Activated naive CD8-positive, alpha-beta T cell treated with anti-CD3 and anti-CD28 coated beads, Interleukin-2, amount 50 U/mL, for 24 hours (primary cell): ENCODE results near the gene CLTA.
"Not testable (repeated sequence)": the region's sequence is repeated elsewhere in the genome, so short reads cannot be mapped to it uniquely, and the experiment has no call there.

ENCODE experiments used
- ATAC-seq: fragments of 150-1000 bp; cut with Tn5 transposase; one replicate; pipeline ENCODE4 v1.10.0; 2021
- DNase-seq: peaks from one replicate; pipeline ENCODE4 v3.0.0; 2021
- H3K27ac Mint-ChIP-seq: one replicate; pipeline ENCODE4 v1.8.0; 2021; ENCODE audit warnings: mild to moderate bottlenecking, mixed read lengths
- H3K27me3 Mint-ChIP-seq: one replicate; pipeline ENCODE4 v1.8.0; 2021; ENCODE audit warnings: mixed read lengths
- H3K36me3 Mint-ChIP-seq: one replicate; pipeline ENCODE4 v1.8.0; 2021; ENCODE audit warnings: low read depth, mixed read lengths
- H3K4me1 Mint-ChIP-seq: one replicate; pipeline ENCODE4 v1.8.0; 2021; ENCODE audit warnings: mixed read lengths
- H3K4me3 Mint-ChIP-seq: one replicate; pipeline ENCODE4 v1.8.0; 2021; ENCODE audit warnings: mild to moderate bottlenecking, moderate library complexity, mixed read lengths
- H3K9me3 Mint-ChIP-seq: one replicate; pipeline ENCODE4 v1.8.0; 2021; ENCODE audit warnings: mixed read lengths

Gene CLTA

DNA sequence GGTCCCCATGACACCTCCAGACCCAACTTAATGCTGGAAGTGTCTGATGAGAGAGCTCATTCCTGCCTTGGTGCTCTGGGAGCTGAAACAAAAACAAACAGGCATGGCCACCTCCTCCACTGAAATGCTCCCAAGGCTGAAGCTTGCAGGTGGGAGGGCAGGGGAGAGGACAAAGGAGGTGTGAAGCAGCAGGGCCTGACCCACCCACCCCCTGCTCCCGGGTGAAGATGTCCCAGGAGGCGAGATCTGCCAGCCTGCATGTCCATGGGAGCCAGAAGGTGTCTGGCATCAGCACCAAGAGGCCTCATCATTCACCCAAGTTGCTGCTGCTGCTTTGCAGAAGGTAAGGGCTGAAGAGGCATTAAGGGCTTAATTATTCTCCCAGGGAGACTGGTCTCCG lies 25.7 kb upstream of the CLTA start:
- Mint-ChIP-seq H3K27ac (no peak overlapping the region), H3K4me3 (peak overlapping the region; percentile 16), H3K27me3 (no peaks in the 10 kb centered on the region)

DNA sequence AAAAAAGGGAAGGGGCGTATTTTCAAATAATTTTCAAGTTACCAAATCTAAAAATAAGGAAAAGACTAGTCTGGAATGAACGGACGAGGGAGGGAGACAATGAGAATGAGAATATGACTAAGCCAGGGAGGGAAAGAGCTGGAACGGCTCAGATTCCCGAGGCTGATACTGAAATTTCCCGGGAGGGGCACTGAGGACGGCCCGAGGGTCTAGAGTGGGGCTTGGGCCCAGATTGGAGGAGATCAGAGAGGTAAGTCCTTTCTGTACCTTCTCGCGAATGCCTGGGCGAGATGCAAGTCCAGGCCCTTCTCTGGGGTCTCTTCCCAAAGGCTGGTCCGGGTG lies 24.9 kb upstream of the CLTA start:
- H3K9me3 Mint-ChIP-seq = no peaks in the 10 kb centered on the region
- H3K27ac Mint-ChIP-seq = no peak overlapping the region
- no peaks in the 10 kb centered on the region for H3K27me3 Mint-ChIP-seq
- no peak for ATAC-seq
- DNase-seq = no peak
- H3K36me3 Mint-ChIP-seq = no peaks in the 10 kb centered on the region
- H3K4me1 Mint-ChIP-seq = peaks cover 6% of the 10 kb centered on the region
- no peak overlapping the region for H3K4me3 Mint-ChIP-seq

More for the DNA sequence above, 25.7 kb upstream of the CLTA start:
- DNase-seq = no peak
- ATAC-seq = no peak
- no peaks in the 10 kb centered on the region for H3K9me3 Mint-ChIP-seq
- peaks cover 2% of the 10 kb centered on the region for H3K36me3 Mint-ChIP-seq
- H3K4me1 Mint-ChIP-seq = peaks cover 10% of the 10 kb centered on the region

DNA sequence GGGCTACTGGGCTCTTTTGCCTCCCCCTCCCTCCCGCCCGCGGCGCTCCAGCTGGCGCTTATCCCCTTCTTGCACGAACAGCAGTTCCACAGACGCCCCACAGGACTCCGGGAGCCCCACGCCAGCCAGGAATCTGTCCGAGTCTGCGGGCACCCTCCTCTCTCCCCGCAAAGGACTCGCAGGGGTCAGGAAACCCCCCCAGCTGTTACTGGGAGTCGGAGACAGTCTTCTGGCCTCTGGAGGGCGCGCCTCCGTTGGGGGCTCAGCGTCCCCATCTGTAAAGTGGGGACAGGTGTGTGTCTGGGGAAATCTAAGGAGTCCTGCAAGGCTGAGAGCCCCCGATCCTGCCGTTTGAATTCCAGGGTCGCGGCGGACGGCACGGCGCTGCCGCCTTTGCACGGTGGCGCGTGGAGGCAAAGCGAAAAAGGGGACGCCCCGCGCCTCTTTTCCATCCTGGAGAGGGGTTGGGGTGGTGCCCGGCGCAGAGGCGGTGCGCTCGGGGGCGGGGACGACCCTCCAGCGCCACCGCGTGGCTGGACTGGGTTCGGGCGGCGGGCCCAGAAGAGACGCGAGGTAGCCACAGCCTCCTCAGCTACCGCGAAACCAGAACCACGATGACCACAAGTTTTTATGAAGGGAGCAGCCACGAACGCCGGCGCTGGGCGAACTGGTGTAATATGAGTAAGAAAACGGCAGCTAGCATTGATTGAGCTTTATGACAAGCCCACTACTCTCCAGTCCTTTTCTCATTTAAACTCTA lies 24.4 kb upstream of the CLTA start:
- no peaks in the 10 kb centered on the region for H3K27me3 Mint-ChIP-seq
- peak overlapping the region; percentile 77 for H3K27ac Mint-ChIP-seq
- H3K36me3 Mint-ChIP-seq = no peaks in the 10 kb centered on the region
- H3K9me3 Mint-ChIP-seq = no peaks in the 10 kb centered on the region
- peaks cover 6% of the 10 kb centered on the region for H3K4me1 Mint-ChIP-seq
- H3K4me3 Mint-ChIP-seq = peak overlapping the region; percentile 73
- DNase-seq (peak; percentile 90), ATAC-seq (peak; percentile 92)

DNA sequence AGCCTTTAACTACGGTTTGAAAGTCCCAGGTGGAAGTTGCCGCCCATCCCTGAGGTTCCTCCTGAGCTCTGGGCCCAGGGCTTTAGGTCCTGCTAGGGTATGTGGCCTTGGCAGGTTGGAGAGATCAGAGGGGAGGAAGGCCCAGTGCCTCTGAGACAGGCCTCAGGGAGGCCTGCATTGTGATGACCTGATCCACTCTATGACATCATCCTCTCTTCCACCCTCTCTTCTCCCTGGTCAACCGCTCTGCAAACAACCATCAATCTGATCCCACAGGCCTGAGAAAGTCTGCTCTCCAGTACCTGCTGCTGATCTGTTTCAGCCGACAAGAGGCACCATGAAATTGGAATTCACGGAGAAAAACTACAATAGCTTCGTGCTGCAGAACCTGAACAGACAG lies 21.6 kb upstream of the CLTA start, which contains the start of gene CCIN:
Gene CCIN, plus strand, starts transcription at position 223 of the 400 bp plus-strand sequence. Its CDS starts 115 bp downstream, at position 338.
- H3K27ac Mint-ChIP-seq = no peak within 1 kb of the TSS
- H3K27me3 Mint-ChIP-seq = no peaks in the 10 kb centered on the region

DNA sequence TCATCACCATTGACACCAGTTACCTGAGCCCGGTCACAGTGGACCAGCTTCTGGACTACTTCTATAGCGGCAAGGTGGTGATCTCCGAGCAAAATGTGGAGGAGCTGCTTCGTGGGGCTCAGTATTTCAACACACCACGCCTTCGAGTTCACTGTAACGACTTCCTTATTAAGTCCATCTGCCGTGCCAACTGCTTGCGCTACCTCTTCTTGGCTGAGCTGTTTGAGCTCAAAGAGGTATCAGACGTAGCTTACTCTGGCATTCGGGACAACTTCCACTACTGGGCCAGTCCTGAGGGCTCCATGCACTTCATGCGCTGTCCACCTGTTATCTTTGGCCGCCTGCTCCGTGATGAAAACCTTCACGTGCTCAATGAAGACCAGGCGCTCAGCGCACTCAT lies 21.0 kb upstream of the CLTA start:
- Mint-ChIP-seq H3K27me3 (no peaks in the 10 kb centered on the region), H3K4me1 (peaks cover 6% of the 10 kb centered on the region)

More for the DNA sequence above, 21.6 kb upstream of the CLTA start, which contains the start of gene CCIN:
- ATAC-seq = no peak
- H3K4me3 Mint-ChIP-seq = no peak within 1 kb of the TSS
- no peaks in the 10 kb centered on the region for H3K36me3 Mint-ChIP-seq
- no peaks in the 10 kb centered on the region for H3K9me3 Mint-ChIP-seq
- H3K4me1 Mint-ChIP-seq = peaks cover 6% of the 10 kb centered on the region
- no peak for DNase-seq

DNA sequence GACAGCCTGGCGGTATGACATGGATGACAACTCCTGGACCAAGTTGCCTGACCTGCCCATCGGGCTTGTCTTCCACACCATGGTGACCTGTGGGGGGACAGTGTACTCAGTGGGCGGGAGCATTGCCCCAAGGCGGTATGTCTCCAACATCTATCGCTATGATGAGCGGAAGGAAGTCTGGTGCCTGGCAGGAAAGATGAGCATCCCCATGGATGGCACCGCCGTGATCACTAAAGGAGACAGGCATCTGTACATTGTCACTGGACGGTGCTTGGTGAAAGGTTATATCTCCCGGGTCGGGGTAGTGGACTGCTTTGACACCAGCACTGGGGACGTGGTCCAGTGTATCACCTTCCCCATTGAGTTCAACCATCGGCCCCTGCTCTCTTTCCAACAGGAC lies 20.2 kb upstream of the CLTA start:
- DNase-seq (no peak), ATAC-seq (no peak)
- no peak overlapping the region for H3K27ac Mint-ChIP-seq
- peaks cover 5% of the 10 kb centered on the region for H3K4me1 Mint-ChIP-seq
- no peak overlapping the region for H3K4me3 Mint-ChIP-seq
- no peaks in the 10 kb centered on the region for H3K27me3 Mint-ChIP-seq
- H3K36me3 Mint-ChIP-seq = no peaks in the 10 kb centered on the region
- no peaks in the 10 kb centered on the region for H3K9me3 Mint-ChIP-seq

More for the DNA sequence above, 21.0 kb upstream of the CLTA start:
- Mint-ChIP-seq H3K9me3 (no peaks in the 10 kb centered on the region), H3K4me3 (no peak overlapping the region), H3K36me3 (no peaks in the 10 kb centered on the region), H3K27ac (no peak overlapping the region)
- no peak for ATAC-seq
- no peak for DNase-seq

DNA sequence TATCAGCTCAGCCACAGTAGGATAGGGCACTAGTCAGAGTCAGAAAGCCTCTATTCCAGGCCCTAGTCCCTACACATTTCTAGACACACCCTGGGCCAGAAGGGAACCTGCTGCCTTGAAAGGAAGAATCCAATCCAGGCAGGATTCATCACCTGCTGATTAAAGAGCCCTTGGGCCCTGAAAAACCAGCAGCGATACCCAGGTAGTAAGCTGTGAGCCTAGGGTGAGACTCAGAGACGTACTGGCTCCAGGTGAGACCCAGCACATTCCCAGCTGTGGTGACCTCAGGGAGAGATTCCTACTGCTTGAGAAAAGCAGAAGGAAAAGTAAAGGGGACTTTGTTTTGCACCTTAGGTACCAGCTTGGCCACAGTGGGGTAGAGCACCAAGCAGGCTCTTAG lies 16.9 kb upstream of the CLTA start:
- no peak overlapping the region for H3K27ac Mint-ChIP-seq
- H3K27me3 Mint-ChIP-seq = no peaks in the 10 kb centered on the region
- no peaks in the 10 kb centered on the region for H3K4me1 Mint-ChIP-seq
- H3K36me3 Mint-ChIP-seq = no peaks in the 10 kb centered on the region
- ATAC-seq (no peak), DNase-seq (no peak)
- no peaks in the 10 kb centered on the region for H3K9me3 Mint-ChIP-seq
- H3K4me3 Mint-ChIP-seq = no peak overlapping the region

DNA sequence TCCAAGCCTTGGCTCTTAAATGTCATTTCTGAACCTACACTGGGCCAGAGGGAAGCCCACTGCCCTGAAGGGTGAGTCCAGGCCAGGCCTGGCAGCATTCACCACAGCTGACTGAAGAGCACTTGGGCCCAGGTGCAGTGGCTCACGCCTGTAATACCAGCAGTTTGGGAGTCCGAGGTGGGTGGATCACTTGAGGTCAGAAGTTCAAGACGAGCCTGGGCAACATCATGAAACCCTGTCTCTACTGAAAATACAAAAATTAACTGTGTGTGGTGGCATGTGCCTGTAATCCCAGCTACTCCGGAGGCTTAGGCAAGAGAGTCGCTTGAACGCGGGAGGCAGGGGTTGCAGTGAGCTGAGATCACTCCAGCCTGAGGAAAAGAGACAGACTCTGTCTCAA lies 16.4 kb upstream of the CLTA start:
- ATAC-seq (no peak), DNase-seq (no peak)
- Mint-ChIP-seq H3K4me3 (no peak overlapping the region), H3K36me3 (no peaks in the 10 kb centered on the region), H3K27ac (no peak overlapping the region), H3K4me1 (no peaks in the 10 kb centered on the region), H3K9me3 (no peaks in the 10 kb centered on the region), H3K27me3 (no peaks in the 10 kb centered on the region)

DNA sequence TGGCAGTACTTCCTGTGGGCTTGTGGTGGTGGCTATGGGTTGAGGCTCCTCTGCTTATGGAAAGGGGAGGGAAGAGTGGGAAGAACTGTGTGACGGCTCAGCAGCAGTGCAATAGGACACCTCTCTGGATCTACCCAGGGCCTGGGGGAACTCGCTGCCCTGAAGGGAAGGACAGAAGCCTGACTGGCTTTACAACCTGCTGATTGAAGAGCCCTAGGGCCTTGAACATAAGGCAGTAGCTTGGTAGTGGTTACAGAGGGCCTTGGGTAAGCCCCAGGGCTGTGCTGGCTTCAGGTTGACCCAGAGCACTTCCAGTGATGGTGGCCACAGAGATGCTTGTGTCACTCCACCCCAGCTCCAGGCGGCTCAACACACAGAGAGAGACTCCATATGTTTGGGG lies 16.0 kb upstream of the CLTA start:
- DNase-seq (no peak), ATAC-seq (no peak)
- H3K27ac Mint-ChIP-seq = no peak overlapping the region
- H3K36me3 Mint-ChIP-seq = no peaks in the 10 kb centered on the region
- H3K4me3 Mint-ChIP-seq = no peak overlapping the region
- no peaks in the 10 kb centered on the region for H3K27me3 Mint-ChIP-seq
- no peaks in the 10 kb centered on the region for H3K9me3 Mint-ChIP-seq
- no peaks in the 10 kb centered on the region for H3K4me1 Mint-ChIP-seq

DNA sequence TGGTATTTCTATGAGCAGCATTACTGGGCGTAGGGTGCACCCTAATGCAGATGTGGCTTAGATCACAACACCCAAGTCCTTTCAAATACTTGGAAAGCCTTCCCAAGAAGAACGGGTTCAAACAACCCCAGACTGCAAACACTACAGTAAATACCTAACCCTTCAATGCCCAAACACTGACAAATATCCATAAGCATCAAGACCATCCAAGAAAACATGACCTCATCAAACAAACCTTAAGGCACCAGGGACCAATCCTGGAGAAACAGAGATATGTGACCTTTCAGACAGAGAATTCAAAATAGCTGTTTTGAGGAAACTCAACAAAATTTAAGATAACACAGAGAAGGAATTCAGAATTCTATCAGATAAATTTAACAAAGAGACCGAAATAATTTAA lies 15.5 kb upstream of the CLTA start:
- not testable (repeated sequence) for H3K27me3 Mint-ChIP-seq, H3K27ac Mint-ChIP-seq, DNase-seq

DNA sequence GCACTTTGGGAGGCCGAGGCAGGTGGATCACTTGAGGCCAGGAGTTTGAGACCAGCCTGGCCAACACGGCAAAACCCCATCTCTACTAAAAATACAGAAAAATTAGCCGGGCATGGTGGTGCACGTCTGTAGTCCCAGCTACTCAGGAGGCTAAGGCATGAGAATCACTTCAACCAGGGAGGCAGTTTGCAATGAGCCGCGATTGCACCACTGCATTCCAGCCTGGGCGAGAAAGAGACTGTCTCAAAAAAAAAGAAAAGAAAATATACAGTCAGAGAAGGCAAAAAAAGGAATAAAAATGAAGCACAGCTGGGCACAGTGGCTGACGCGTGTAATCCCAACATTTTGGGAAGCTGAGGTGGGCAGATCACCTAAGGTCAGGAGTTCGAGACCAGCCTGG lies 14.2 kb upstream of the CLTA start:
- ATAC-seq, H3K27ac Mint-ChIP-seq, DNase-seq, H3K36me3 Mint-ChIP-seq, H3K27me3 Mint-ChIP-seq, H3K4me3 Mint-ChIP-seq, H3K9me3 Mint-ChIP-seq, H3K4me1 Mint-ChIP-seq: not testable (repeated sequence)

More for the DNA sequence above, 15.5 kb upstream of the CLTA start:
- H3K4me3 Mint-ChIP-seq, H3K36me3 Mint-ChIP-seq, ATAC-seq, H3K4me1 Mint-ChIP-seq, H3K9me3 Mint-ChIP-seq: not testable (repeated sequence)

DNA sequence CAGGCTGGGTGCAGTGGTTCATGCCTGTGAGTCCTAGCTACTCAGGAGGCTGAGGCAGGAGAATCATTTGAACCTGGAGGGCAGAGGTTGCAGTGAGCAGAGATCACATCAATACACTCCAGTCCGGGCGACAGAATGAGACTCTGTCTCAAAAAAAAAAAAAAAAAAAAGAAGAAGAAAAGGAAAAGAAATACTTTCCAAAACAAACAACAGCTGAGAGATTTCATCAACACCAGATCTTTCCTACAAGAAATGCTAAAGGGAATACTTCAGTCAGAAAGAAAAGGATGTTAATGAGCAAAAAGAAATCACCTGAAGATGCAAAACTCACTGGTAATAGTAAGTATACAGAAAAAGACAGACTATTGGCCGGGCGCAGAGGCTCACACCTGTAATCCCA lies 13.2 kb upstream of the CLTA start:
- ATAC-seq = no peak
- H3K4me3 Mint-ChIP-seq = no peak overlapping the region

DNA sequence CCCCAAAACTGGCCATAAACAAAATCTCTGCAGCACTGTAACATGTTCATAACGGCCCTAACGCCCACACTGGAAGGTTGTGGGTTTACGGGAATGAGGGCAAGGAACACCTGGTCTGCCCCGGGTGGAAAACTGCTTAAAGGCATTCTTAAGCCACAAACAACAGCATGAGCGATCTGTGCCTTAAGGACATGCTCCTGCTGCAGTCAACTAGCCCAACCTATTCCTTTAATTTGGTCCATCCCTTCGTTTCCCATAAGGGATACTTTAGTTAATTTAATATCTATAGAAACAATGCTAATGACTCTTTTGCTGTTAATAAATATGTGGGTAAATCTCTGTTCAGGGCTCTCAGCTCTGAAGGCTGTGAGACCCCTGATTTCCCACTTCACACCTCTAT lies 10.5 kb upstream of the CLTA start:
- not testable (repeated sequence) for H3K36me3 Mint-ChIP-seq, DNase-seq, H3K4me3 Mint-ChIP-seq, H3K9me3 Mint-ChIP-seq, ATAC-seq, H3K27ac Mint-ChIP-seq, H3K4me1 Mint-ChIP-seq, H3K27me3 Mint-ChIP-seq

More for the DNA sequence above, 13.2 kb upstream of the CLTA start:
- Mint-ChIP-seq H3K4me1 (no peaks in the 10 kb centered on the region), H3K36me3 (no peaks in the 10 kb centered on the region), H3K27me3 (no peaks in the 10 kb centered on the region), H3K27ac (no peak overlapping the region), H3K9me3 (no peaks in the 10 kb centered on the region)
- no peak for DNase-seq

DNA sequence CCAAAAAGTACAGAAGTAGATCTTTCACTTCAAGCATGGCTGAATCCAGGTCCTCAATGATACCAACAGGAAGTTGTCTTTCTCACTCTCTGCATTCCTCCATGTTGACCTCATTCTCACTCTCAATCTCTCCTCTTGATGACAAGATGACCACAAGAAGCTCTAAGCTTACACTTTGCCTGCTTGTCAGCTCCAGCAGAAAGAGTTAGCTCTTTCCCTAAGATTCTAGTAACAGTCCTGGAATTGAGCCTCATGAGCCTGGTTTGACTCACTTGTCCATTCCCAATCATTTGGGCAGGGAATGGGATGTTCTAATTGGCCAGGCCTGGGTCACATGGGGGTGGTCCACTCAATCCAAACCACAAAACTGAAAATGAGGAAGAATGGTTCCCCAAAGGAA lies 3.3 kb upstream of the CLTA start:
- H3K27me3 Mint-ChIP-seq = peaks cover 6% of the 10 kb centered on the region
- ATAC-seq (no peak), DNase-seq (no peak)
- H3K4me1 Mint-ChIP-seq = peaks cover 19% of the 10 kb centered on the region
- H3K27ac Mint-ChIP-seq = no peak overlapping the region
- H3K36me3 Mint-ChIP-seq = peaks cover 4% of the 10 kb centered on the region
- H3K9me3 Mint-ChIP-seq = no peaks in the 10 kb centered on the region
- H3K4me3 Mint-ChIP-seq = no peak overlapping the region

DNA sequence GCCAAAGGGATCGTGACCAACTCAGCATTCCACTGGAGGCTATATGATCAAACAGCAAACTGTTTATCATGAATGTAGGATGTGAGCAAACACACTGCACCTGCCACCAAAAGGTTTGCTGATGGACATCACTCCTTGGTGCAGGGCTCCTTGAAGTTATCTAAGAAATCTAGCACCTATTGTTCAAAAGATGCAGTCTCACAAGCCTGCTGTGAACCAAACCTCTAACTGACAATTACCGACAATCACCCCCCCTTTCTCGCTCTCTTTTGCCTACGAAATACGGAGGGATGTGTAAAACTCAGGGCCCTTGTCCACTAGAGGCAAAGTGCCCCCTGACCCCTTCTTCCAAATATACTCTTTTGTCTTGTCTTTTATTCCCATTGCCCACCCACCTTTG lies 2.5 kb upstream of the CLTA start:
- H3K27me3 Mint-ChIP-seq = peaks cover 6% of the 10 kb centered on the region
- ATAC-seq (no peak), DNase-seq (no peak)
- H3K4me3 Mint-ChIP-seq = no peak overlapping the region
- H3K27ac Mint-ChIP-seq = no peak overlapping the region
- H3K36me3 Mint-ChIP-seq = peaks cover 8% of the 10 kb centered on the region
- H3K9me3 Mint-ChIP-seq = no peaks in the 10 kb centered on the region
- H3K4me1 Mint-ChIP-seq = peaks cover 27% of the 10 kb centered on the region

DNA sequence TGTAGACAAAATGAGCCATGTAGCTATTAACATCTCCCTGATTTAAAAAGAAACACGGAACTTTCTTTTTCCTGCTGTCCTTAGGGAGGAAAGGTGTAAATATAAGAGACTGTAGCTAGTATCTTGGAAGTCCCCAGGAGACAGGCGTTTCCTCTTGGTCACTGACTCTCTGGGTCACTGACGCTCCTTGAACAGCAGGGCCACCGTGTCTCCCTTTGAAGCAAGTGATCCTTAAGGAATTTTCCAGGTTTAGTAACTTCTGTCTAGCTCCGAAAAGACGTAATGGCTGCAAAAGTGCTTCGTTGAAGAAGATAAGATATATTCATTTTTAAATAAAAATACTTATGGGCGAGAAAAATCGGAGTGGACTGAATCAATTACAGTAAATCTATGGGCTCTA lies 745 bp upstream of the CLTA start:
- Mint-ChIP-seq H3K4me1 (peaks cover 43% of the 10 kb centered on the region), H3K27me3 (peaks cover 6% of the 10 kb centered on the region), H3K36me3 (peaks cover 17% of the 10 kb centered on the region), H3K4me3 (peak overlapping the region; percentile 98), H3K27ac (no peak overlapping the region), H3K9me3 (no peaks in the 10 kb centered on the region)
- no peak for ATAC-seq
- DNase-seq = no peak
